Stimulated activated CD4-positive, alpha-beta T cell treated with anti-CD3 and anti-CD28 coated beads, TNF-alpha, amount 100 ng/mL, for 24 hours (primary cell): ENCODE results near the gene CD8B2.
"Not testable (repeated sequence)": the region's sequence is repeated elsewhere in the genome, so short reads cannot be mapped to it uniquely, and the experiment has no call there.

ENCODE experiments used
- DNase-seq, 3 experiments: peaks; one replicate each; pipeline ENCODE4 v3.0.0-alpha.2; 2020; ENCODE audit warnings: low read depth in 3 of 3

CD8B2 gene

DNA sequence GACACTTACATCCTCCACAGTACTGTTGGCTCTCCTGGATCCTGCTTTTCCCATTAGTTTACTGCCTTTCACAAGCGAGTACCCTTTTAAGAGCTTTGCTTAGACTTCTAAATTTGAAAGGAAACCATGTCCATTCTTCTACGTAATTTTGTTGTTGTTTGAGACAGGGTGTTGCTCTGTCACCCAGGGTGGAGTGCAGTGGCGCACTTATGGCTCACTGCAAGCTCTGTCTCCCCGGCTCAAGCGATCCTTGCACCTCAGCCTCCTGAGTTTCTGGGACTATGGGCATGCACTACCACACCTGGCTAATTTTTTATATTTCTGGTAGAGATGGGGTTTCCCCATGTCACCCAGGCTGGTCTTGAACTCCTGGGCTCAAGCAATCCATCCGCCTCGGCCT lies 24.8 kb downstream of the CD8B2 start:
- DNase-seq = not testable (repeated sequence)

DNA sequence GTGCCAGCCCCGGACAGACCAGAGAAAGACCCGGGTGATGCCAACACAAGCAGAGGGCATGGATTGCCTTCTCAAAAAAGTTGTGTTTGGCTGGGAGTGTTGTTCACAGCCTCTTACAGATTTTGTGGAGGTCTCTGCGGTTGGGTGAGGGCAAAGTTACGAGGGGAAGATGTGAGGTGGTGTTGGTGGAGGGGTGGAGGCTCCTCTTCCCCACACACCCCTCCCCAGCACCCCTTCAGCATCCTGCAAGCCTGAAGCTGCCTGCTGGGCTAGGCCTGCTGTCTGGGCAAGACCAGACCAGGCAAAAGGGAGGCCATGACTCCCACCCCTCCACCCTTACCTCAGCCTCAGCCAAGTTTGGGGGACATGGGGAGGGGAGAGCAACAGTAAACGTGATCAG lies 26.2 kb downstream of the CD8B2 start:
- DNase-seq = not testable (repeated sequence)

DNA sequence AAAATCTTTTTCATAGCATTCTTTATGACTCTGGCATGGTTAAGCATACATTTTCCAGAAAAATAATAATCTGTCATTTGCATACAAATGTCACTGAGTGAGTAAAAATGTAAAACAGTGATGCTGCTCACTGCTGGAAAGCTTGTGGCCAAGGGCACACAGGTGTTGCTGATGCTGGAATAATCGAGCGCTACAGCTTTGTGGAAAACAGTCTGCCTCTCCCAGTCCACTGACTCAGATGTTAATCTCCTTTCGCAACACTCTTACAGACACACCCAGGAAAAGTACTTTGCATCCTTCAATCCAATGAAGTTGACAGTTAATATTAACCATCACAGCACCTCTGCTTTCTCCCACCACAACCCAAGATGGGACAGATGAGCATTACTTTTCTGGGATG lies 27.7 kb downstream of the CD8B2 start:
- DNase-seq = not testable (repeated sequence)

DNA sequence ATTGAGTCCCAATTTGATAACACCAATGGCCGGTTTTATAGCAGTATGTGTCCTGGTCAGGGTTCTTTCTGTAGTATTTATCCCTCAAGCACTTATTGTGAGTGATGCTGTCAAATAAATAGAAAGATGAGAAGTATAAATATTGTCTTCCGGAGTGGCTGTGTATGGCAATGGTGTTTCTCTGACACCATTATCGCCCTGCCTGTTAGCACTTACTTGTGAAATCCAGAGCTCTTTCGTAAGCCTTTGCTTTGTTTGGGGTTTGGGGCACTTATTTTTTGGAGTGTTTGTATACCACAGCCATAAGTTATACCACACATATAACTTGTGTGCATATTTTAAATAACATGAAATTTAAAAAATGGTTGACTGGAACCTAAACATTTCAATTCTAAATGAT lies 29.3 kb downstream of the CD8B2 start:
- DNase-seq = no peak

DNA sequence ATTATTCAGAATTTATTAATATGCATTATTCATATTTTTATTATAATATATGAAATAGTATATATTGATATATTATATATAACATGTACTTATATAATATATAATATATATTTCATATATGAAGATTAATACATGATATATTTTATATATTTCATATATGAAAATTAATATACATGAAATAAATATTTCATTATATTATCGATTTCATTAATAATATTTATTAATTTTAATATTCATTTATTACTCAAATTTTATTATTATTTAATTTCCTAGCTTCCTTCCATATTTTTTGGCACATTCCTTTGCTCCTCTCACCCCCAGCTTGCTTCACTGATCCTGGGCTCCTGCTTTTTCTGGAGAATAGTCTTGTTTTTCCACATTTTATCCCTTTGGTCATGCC lies 29.7 kb downstream of the CD8B2 start:
- DNase-seq = no peak

DNA sequence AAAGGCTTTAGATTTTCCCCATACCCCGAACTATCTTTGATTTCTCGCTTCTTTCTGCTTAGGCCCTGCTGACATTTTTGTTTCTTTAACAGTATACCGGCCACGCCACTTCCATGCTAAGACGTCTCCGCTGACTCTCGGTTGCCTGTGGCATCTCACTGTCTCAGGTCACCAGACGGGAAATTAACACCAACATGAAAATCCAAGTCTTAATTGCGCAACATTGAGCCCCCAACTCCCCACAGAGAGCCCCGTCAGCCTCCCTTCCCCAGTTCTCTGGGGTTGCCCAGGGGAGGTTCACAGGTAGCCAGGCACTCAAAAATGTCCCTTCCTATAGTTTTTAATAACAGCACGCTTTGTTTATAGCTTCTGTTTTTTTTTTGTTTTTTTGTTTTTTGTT lies 30.2 kb downstream of the CD8B2 start:
- no peak for DNase-seq

DNA sequence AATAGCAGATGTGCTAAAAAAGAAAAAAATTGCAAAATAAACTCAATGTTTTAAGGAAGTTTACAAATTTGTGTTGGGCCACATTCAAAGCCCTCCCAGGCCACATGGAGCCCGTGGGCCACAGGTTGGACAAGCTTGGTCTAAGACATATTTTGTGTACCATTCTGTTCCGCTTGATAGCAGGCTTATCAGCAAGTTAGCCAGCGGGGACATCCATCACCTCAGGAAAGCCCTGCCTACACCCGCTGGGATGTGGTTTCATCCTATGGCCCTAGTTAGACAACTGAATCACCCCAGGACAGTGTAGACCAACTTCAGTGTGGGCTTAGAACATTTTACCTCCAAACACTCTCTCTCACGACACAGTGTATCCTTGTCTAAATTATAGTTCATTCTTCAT lies 32.6 kb downstream of the CD8B2 start:
- no peak for DNase-seq

DNA sequence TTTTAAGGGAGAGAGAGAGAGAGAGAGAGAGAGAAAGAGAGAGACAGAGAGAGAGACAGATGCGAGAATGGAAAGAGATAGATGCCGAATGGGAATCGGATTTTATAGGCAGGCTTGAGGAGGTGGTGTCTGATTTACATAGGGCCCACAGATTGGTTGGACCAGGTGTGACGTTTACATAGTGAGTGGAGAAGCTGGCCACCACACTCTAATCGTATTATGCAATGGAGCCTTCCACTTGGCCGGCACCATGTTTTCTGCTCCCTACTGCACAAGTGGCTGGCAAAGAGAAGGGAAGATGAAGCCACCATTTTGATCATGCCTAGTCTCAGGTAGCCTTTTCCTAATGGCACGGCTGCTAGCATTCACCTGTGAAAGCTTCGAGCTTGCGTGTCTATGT lies 33.9 kb downstream of the CD8B2 start:
- DNase-seq = no peak

DNA sequence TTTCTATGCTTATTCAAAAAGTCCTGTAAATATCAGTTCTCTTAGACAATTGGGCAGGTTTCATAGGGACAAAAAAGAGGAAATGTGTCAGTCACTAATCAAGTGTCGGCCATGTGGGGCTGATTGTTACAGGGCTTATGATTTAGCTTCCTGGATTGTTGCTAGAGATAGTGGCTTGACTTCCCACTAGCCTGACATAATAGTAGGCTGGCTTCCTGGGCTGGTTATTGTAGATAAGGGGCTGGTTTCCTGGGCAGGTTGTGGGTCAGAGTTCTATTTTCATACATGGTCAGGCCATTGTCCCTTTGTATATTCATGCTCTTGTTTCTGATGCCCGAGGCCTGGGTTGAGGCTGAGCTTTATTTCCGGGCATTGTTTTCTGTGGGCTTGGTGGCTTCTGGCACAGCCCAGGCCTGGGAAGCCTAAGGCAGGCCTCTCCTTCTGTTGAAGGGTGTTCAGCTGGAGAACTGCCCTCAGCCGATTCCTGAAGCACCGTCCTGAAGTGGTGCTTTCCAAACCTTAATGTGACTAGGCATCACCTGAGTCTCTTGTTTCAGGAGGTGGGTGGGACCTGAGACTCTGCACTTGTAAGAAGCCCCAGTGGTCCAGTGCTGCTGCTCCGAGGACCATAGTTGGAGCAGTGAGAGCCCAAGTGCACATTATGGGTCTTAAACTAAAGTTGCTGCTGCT lies 37.0 kb downstream of the CD8B2 start:
- no peak for DNase-seq

DNA sequence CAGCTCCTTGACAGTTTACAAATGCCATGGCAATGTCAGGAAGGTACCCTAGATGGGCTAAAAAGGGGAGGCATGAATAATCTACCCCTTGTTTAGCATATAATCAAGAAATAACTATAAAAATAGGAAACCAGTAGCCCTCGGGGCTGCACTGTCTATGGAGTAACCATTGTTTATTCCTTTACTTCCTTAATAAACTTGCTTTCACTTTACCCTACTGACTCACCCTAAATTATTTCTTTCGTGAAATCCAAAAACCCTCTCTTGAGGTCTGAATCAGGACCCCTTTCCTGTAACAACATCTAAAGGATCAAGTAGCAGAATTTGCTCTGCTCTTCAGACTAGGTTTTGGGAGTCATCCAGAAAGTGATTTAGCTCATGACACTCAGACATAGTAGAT lies 43.7 kb downstream of the CD8B2 start:
- DNase-seq = no peak

DNA sequence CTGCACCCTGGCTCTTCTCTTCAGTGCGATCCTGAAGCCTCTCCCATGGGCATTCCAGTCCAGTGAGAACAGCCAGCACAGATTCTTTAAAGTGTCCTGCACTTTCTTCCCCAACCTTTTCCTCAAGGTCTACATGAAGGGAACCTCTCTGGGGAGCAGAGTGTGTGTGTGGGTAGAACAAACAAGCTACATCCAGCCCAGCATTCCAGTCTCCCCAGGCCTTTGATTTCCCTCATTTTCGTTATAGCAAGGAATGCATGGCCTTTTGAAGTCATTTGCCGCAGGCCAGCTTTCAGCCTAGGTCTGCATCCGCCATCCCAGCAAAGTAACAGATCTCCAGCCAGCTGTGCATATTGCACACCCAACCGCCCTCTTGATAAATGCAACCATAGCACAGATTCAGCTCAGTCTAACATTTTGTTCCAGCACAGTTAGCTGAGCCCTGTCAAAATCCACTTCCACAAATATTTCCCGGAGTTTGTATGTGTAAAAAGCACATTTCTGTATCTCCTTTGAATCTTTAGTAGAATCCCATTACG lies 44.6 kb downstream of the CD8B2 start:
- no peak for DNase-seq

DNA sequence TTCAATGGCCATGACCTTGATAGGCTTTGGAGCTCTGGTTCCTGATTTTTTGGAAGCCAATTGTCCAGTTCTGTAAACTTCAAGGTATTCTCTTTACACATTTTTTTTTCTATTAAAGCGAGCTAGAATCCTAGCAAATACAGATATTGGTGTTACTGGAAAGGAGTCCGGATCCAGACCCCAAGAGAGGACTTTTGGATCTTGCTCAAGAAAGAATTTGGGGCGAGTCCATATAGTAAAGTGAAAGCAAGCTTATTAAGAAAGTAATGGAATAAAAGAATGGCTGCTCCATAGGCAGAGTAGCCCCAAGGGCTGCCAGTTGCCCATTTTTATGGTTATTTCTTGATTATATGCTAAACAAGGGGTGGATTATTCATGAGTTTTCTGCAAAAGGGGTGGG lies 45.1 kb downstream of the CD8B2 start:
- DNase-seq = no peak

DNA sequence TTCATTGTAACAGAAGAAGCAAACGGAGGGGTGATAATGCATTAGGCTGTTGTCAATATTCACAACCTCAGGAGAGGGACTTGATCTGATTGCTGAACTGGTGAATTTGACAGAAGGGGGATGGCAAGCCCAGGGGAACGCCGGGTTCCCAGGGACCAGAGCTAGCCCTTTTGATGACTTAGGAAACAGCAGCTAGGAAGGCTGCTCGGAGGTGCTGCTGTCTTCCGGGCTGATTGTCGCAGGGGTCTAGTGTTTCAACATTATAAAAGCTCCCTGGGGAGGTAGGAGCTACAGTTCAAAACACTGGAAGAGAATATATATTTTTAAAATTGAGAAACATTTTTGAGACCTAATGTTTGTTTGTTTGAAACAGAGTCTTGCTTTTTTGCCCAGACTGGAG lies 47.3 kb downstream of the CD8B2 start:
- no peak for DNase-seq

DNA sequence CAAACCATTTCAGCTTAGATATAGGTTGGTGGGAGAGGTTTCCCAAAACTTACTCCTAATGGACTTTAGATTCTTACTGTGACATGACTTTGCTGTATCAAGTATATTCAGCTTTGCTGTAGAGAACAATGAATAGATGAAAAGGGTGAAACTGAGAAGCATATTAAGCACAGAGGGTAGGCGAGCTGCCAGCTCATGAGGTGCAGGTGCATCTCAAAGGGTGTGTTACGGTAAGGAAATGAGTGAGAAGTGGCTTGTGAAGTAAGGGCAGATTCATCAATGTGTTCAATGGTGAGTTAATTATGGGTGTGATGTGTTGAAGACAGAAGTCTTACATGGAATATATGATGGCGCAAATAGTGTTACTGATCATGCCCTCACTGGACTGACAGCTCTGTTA lies 49.3 kb downstream of the CD8B2 start:
- DNase-seq = no peak

DNA sequence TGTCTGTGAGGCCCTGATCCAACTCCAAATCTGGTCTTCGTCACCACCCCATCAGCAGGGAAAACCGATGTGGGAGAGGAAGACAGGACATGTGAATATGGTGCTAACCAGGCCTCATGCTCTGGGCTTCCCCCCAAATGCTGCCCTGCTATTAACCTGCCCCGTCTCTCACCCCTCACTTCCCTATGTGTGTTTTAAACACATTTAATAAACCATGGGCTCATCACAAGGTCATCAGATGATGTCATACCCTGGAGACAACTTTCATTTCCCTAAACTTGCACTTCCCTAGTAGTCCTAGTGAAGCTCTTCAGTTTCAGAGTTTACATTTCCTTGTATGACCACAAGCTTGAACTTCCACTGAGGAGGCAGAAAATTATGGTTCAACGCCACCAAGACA lies 49.9 kb downstream of the CD8B2 start:
- DNase-seq = no peak

DNA sequence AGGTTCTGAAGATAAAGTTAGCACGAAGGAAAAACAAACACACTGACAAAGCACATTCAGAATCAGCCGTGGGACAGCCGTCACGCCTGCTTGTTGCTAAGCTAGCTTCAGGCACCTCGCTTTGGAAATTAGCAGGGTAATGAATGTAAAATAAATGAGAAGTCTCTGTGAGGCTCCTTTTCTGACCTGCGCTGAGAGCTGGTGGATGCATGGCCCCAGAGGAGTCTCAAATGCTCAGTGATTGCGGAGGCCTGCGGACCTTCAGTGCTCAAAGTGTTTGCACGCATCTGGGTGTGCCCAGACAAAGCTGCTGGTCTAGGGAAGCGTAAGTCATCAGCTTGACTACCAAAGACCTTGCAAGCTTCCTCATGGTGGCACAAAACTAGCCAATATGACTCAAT lies 50.6 kb downstream of the CD8B2 start:
- DNase-seq = no peak

DNA sequence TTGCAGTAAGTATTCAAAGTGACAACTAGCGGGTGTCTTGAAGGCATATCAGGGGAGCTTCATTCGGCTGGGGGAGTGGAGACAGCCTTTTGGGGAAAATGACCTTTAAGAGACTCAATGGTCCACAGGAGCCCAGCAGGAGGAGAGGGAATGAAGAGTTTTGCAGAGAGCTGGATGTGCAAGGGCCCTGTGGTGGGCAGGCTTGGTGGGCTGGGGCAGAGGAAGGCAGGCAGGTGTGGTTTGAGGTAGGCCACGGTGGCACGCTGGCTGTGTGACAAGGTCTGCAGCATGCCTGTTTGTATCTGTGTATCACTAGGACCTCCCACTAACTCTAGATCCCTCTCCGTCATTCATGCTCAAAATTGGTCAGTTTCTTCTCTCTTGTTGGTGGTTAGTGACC lies 53.7 kb downstream of the CD8B2 start:
- DNase-seq = no peak

DNA sequence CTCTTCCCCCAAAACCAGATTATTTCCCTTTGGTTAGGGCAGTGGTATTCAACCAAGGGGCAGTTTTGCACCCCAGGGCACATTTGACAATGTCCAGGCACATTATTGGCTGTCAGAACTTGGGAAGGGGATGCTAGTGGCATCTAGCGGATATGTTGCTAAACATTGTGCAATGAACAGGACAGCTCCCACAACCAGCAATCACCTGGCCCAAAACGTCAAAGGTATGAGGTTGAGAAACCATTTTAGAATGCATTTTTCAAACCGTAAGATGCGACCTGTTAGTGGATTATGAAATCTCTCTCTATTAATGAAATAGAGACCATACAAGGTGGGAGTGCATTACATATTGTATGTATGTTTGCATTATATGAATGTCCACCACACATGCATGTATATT lies 54.2 kb downstream of the CD8B2 start:
- no peak for DNase-seq

DNA sequence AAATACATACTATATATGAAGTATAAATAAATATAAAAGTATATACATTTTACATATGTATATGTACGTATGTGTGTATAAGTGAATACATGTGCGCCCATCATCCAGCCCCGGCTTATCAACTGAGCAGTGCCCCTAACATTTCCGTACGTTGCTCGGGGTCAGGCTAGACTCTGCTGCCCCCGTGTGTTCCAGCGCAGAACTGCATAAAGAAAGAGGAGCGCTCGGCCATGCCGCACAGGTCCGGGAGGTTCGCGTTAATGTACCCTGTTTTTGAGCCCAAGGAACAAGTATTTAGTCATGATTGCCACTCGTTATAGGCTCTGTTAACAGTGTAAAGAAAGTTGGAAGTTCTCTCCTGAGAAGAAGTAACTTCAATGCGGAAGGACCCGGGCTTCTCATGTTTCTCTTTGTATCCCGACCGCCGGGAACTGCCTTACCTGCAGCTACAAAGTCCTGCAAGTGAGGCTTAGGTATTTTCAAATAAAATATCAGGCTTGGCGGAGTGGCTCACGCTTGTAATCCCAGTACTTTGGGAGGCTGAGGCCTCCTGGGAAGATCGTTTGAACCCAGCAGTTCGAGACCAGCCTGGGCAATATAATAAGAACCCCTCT lies 55.7 kb downstream of the CD8B2 start:
- peak; percentile 56 to 71 (median 62) for DNase-seq

DNA sequence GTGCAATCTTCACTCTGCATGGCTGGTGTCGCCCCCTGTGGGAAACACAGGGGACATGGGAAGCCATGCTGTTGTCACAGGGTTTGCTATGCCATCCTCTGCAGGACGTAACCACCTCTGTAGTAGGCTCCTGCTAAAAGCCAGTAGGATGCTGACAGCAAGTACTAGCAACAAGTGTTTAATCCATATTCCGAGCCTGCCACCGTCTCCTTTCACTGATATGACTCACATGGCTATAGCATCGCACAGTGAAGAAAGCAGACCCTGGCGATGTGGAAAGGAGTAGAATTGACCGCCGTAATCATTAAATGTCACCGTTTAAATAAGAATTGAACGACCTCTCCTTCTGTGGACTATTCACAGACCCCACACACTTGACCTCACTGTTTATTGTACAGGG lies 57.8 kb downstream of the CD8B2 start:
- DNase-seq = no peak

DNA sequence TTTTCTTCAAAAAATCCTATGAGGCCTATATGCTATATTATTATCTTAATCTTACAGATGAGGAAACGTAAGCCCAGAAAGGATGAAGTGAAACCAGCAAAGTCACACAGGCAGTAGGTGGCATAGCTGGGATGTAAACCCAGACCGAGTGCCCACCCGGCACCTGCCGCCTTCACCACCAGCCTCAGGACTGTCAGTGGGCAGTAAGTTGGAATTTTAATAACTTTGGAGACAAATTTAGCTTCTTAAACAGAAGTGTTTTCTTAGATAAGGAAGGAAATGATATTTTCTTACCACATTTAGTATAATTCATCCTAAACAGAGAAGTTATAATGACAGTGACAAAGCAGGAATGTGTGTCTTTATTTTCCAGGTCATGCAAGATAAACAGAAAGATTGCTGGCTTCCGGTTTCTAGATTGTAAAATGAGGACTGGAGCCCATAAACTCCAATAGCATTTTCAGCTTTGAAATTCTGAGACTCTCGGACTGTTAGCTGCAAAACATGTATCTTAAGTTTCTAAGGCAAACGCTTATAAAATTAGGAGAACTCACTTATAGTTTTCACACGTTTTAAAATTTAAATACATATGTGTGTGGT lies 59.3 kb downstream of the CD8B2 start:
- DNase-seq = no peak

DNA sequence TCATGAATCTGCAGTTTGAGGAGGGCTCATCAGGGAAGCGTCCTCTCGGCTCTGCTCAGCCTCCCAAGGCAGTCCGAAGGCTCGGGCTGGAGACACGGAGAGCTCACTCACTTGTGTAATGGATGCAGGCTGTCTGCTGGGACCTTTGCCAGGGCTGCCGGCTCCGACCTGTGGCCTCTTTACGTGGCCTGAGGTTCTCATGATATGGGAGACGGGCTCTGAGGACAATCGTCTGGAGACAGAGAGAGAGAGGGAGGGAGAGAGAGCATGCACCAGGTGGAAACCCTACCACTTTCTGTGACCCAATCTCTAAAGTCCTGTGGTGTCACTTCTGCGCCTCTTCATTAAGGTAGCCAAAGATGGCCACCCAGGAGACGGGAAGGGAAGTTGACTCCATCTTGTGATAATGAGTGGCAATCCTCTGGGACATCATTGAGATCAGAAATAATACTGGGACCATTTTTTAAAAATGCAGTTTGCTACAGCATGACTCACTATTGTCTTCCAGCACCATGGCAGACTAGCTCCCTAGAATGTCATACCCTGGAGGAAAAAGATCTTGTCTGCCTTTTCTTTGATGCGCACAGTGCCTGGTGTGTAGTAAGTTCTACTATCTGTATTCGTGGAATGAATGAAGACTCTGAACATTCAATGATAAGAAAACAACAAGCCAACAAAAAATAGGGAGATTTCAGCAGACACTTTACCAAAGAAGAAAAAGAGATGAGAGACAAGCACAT lies 60.2 kb downstream of the CD8B2 start:
- DNase-seq = no peak
